Hepatic stellate cell (primary cell): ENCODE data around the gene PRRX2.

ENCODE experiments used
- DNase-seq: peaks from one replicate; pipeline ENCODE4 v3.0.0; 2011; ENCODE audit warnings: low spot score

The PRRX2 gene

DNA sequence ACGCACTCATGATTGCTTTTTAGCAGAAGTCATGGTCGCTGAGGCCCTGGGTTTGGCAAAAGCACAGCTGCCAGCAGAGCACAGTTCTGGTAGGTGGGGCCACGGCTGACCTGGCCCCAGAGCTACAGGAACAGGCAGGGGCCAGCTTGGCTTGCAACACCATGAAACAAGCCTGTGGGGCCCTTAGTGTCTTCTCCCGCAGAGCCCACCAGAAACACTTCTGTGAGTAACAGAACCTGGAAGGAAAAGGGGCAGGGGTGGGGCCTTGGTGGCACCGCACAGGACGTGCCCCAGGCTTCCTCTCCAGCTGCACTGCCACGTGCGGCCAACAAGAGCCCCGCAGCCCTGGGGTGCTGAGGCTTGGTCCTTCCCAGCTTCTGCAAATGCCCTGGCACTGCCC, 28.3 kb upstream of the PRRX2 start:
- DNase-seq = no peak

DNA sequence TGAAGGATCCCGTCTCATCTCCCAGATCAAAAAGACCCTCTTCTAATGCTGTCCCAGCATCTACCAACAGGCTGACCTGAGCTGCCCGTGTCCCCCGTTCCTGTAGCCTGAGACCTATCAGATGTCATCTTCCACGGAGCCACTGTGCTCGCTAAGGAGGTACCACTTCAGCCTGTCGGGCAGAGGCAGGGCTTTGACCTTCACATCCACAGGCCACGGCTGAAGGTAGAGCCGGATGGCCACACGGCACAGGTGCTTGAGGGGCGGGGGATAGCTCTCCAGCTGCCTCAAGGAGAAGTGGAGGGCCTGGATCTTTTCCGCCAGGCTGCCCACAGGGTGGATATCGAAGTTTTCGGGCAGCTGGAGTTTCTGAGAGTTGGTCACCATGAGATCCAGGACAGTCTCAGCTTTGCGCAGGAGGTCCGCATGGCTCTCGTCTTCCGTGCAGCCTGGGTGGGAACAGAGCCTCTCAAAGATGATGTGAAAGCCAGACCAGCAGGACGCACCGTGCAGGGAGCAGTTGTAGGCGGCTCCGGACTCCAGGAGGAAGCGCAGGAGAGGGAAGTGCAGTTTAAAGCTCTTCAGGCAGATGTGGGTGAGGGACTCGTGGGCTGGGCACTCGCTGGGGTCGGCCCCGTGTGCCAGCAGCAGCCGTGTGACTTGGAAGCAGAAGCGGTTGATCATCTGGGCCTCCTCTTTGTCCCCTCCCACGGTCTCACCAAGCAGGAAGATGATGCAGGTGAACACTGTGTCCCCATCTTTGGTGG, 27.6 kb upstream of the PRRX2 start:
- DNase-seq = no peak

DNA sequence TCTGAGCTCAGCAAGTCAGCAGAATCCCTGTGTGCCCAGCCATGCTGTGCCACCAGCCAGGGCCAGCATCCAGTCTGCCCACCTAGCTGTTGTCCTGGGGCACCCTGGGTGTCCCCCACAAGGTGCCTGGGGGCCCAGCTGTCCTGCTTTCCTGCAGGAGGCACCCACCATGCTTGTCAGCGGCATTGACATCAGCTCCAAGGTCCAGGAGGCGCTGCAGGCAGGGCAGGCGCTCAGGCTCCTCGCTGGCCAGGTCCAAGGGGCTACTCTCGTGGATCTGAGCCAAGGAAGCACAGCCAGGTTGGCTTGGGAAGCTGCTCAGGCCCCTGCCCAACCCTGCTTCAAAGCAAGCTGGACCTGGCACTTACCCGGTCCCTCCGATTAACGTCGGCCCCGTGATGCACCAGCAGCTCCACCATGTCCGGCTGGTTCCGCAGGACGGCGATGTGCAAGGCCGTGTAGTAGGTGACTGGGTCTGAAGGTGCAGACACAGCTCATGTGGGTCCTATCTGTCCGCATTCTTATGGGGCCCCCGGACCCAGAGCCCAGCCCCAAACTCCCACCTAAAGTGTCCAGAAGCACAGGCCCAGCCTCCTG, 26.3 kb upstream of the PRRX2 start:
- no peak for DNase-seq

DNA sequence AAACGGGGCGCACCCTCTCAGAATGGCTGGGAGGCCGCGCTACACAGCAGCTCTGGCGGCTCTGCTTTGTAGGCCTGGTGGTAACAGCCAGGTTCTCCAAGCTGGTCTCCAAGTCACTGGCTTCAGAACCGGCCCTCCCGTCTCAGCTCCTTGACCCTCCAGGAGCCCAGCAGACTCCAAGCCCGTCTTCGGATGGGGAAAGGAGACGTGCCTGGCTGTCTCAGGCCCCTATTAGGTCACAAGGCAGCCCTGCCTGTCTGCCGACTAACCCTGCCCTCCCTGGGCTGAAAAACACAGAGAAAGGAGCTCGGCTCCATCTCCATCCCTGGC, 25.7 kb upstream of the PRRX2 start:
- DNase-seq = no peak

DNA sequence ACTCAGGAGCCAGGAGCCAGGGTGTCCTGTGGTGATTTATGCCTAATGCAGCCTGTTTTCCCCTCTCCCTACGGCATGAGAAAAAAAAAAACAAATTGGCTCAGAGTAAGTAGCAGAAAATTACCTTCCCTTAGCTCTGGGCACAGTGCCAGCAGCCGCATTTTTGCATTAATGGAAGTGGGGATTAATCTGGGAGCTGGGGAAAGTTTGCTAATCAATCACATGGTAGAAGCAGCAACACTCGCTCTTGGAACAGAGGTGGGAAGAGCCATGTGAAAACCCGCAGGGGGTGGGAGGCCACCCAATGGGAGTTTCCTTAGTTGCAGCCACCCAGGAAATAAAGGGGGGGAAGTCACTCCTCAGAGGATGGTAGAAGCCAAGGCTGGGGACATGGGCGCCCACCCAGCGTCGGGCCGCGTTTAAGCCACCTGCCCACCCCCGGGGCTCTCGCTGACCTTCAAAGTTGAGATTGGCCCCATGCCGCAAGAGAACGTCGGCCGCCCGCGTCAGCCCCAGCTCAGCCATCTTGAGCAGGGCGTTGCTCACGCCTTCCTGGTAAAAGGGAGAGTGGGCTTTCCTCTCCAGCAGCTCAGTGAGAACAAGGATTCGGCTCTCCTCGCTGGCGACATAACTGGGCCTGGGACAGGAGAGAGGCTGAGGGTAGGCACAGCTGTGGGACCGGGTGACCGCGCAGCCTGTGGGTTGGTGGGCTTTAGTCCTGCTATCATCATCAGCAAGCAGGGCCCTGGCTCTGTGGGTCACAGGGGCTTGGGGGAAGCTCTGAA, 25.2 kb upstream of the PRRX2 start:
- no peak for DNase-seq

DNA sequence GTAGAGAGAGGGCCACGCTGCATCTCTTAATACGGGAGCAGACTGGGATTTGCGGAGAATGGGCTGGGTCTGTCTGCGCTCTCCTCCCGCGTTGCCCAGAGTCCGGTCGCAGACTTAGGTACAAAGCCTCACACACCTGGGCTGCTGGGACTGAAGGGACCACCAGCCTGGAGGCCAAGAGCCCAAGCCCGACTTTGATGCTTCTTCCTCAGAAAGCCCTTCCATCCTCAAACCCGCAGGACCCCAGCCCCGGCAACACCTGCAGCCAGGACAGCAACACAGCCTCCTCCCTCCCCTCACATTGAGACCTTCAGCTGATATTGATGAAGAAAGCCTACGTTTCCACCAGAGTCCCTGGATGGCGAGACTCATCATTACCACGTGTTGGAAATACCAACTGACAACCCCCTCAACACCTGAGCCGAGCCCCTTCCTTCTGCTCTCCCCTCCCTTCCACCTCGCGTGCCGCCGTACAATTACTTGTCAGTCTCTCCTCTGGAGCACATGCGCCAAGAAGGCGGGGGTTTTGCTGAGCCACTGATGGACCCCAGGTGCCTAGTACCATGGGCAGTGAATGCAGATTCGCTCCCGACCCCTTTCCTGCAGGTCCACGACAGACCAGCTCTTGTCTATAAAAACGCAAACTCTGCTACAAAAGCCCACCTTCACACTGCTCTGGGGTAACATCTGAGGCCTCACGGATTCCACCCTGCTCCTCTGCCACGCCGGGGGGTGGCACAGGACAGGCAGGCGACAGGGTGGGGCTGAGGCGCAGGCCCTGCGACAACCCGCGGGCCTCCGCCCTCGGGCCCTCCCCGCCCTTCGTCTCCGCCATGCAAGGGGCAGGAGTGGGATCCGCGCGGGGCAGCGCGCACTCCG, 24.3 kb upstream of the PRRX2 start:
- DNase-seq = no peak

DNA sequence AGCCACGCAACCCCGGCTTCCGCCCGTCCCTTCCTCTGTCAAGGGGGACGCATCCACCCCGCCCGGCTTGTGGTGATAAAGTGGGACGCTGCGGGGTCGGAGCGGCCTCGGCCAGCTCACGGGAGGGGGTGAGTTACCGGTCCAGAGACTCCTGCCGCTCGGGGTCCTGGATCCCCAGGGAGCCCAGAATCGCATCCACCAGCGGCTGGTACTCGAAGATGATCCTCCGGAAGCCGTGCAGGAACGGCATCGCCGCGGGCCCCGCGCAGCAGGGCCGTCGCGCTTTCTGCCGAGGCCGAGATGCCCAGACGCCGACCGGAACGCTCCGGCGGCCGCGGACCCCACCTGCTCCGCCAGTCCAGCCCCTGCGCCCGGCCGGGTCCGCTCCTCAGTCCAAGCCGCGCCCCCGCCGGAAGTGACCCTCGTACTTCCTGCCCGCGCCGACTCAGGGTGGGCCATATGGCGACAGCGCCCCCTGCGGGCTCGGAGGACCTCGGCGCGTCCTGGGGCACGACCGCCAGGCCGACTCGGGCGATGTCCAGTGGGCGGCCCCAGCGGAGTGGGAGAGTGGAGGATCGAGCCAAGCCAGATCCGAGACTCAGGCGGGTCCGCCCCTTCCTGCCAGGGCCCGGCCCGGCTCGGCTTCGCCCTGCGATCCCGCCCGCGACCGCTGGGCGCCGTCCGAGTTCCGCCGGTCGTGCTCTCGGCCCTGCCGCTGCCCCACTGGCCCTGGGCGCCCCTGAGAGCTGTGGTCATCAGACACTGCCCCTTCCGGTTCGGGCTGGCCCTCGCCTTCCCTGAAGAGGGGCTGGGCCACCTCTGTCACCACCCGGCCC, 23.5 kb upstream of the PRRX2 start, which contains the start of gene ASB6:
TSS of gene ASB6 (minus strand) at position 402 of the 836 bp plus-strand sequence. CDS start at position 250, 152 bp downstream.
- peak; percentile 100 for DNase-seq

DNA sequence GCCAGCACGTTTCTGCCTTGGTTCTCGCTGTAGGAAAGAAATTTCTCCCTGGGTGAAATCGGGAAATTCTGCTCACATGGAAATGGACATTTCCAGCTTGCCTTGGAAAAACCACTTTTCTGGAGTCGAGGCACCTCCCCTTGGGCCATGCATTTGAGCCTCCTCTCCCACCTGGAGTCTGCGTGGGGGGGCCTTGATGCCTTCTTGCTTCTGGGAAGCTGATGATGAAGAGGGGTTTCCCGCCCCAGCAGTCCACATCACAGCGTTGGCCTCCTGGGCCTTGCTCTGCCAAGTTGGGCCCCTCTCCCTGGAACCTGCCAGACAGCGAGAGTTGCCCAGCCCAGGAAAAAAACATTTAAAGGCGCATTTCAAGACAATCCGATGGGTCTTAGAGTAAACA, 21.7 kb upstream of the PRRX2 start:
- no peak for DNase-seq

DNA sequence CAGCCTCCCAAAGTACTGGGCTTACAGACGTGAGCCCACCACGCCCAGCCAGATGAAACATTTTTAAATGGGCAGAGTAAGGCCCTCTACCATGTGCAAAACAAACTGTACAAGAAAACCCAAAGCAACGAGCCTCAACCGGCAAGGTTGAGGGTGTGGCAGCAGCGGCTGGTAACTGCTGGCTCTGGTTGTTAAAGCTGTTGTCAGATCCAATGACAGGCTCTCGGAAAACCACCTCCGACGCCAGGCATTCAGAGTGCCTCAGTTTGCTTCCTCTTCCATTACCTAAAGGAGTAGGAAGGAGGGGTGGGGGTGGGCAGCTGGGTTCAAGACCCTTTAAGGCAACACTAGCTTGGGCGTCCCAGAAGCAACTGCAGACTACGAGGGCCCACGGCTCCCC, 21.1 kb upstream of the PRRX2 start:
- DNase-seq = no peak

DNA sequence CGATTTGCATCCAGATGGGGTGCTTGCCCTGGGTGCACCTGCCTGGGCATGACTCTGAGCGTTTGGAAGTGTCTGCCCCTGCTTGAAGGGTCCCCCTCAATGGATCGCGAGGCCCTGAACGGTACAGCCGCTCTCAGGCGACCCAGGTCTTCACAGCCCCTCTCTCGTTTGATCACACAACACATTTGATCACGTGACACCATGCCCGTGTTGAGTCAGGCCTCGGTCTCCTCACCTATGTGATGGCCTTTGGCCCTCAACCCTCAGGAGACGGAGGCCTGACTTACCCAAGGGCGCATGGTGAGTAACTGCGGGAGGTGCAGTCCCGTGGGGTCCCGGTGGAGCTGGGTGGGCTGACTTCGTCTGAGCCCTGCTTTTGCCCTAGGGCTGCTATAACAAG, 20.5 kb upstream of the PRRX2 start:
- no peak for DNase-seq

DNA sequence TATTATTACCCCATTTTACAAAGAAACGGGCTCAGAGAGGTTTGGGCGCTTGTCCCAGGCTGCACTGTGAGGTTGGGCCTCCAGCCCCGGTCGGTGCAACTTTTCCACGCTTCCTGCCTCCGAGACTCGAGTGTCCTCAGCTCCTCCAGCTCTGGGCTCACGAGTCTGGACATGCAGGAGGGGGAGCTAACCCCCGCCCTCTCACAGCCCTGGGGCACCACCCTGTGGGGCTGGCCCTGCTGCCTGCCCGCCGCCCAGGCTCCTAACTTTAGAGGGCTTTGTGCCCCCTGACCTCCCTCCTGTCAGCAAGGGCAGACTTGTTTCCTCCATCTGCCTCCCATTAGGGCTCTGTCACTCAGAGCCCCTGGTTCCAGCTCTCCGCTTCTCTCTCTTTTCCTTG, 19.2 kb upstream of the PRRX2 start:
- no peak for DNase-seq

DNA sequence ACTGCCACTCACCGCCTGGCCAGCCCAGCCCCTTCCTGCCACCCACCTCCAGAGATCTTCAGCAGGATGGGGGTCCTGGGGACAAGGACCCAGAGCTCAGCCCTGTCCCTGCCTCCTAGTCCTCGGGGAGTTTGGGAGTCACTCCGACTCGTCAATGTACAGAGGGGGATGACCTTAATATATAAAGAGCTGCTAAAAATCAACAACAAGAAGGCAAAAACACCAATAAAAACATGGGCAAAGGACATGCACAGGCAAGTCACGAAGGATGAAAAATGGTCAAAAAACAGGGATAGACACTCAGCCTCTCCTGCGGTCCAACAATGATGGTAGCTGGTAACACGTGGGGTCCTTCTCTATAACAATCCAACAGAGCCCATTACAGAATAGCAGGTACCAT, 18.8 kb upstream of the PRRX2 start:
- no peak for DNase-seq

DNA sequence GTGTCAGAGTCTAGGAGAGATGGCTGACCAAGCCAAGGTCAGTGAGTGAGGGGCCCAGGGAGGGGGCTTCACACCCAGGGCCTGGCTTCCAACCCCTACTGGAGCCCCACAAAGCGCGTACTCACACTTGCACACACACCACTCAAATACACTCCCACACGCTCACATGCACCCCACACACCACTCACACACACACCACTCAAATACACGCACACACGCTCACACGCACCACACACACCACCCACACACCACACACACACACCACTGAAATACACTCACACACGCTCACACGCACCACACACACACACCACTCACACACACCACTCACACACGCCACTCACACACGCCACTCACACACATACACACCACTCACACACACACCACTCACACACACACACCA, 17.8 kb upstream of the PRRX2 start:
- no peak for DNase-seq

DNA sequence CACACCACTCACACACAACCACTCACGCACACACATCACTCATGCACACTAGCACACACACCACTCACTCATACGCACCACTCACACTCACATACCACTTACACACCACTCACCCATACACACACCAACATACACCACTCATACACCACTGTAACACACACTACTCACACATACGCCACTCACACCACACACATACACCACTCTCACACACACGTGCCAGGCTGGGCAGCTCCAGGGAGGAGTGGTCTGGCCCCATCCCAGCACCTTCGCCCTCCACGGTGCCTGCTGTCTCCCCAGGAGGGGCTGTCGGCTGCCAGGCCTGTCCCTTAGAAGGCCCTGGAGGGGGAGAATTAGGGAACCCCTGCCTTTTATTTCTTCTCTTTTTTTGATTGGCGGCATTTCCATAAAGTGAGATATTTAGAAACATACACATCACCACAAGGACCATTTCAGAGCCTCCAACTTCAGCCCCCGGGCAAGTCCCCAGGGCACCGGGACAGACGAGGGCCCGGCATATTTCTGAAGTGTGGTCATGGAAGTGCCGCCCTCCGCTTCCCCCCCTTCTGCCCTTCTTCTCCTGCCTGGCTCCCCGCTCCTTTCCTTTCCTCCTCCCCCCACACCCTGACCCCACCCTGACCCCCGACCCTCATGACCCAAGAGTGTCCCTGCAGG, 17.2 kb upstream of the PRRX2 start:
- DNase-seq = no peak

DNA sequence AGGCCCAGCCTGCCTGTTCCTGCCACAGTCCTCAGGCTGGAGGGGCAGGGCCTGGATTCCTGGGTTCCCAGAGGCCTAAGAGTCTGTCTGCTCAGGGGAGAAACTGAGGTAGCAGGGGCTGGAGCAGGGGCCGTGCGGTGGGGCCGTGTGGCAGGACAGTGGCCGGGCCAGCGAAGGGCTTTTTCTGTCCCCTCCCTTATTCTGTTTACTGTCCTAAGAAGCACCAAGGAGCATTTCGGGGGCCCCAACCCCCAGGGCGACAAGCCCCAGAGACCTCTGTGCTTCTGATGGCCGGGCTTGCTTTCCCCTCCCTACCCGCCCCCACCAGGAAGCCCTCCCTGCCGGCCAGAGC, 16.7 kb upstream of the PRRX2 start:
- no peak for DNase-seq

DNA sequence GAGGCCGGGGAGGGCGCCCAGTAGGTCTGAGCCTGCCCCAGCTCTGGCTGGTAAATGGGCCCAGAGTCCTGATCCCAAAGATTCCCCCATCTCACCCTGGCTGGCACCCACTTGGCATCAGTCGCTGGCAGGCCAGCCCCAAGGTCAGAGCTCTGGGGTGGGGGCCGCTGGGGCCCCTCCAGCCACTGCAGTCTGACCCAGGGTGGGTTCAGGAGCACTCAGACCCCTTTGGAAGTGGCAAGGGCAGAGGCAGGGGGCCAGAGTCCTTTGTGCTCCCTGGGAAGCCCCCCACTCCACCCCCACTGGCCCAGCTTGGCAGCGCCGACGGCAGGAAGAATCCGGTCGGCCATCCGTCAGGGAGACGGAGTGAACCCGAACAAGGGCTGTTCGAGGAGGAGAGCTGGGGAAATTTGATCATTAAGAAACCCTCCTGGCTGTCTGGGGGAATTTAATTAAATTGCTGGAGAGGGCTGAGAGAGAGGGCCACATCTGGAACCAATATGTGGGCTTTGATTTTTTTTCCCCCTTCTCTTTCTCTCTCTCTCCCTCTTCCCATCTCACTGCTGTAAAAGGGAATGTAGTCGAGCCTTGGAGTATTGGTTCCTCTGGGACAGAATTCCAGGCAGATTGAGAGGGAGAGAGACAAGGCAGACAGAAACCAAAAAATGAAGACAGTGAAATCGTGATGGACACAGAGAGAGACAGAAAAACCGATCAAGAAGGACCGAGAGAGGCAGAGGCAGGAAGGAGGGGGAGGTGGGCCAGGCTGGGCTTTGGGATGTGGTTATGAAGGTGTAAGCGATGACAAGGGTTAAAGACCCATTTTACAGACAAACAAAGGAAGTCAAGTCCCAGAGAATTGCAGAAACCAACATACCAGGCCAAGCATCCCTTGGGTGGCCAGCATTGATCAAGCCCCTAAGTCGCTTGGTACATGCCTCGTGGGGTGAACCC, 15.4 kb upstream of the PRRX2 start:
- no peak for DNase-seq

DNA sequence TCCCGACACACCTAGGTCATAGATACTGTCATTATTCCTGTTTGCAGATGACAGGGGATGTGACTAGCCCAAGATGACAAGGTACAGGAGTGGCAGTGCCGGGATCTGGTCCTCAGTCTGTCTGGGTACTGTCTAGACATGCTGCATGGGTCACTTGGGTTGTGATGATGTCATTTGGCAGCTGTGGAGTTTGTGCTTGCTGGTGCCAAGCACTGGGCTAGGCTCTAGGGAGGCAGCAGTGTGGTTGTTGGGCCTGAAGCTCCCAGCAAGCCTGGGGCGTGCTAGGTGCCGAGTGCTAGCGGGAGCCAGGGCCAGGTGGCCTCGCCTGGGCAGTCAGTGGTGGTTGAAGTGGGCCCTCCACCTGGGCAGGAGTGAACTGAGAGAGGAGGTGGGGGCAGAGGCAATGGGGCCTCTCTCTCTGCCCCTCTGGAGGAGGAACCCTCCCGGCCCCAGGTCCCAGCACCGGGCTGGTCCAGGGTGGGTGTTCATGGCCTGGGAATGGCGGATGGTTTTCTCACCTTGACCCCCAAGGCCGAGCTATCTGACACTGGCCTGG, 14.7 kb upstream of the PRRX2 start:
- no peak for DNase-seq

DNA sequence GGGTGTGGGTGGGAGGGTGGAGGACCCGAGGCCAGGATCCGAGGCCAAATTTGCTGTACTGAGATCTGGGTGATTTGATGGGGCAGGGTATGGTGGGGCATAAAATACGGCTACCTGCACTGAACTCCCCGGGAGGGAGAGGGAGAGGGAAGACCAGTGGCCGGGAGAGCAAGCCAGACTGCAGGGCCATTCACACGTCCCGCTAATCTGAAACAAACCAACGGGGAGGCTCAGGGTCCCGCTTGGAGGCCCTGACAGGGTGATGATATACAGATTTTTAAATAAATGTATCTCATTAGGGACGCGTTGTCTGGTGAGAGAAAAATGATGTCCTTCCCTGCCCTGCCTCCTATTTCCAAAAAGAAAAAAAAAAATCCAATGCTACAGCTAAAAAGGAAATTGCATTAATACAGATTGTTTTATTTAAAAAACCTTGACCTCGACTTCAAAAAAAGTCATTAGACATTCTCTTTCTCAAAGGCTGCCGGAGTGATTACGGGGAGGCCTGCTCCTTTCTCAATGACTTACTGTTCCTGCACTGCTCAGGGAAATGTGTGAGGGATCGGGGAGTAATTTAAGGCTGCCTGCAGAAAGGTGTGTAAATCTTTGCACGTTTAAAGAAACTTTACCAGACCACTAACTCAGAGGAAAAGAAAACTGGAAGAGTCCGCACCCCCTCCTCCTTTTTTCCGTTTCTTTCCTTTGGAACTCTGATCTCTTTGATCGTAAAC, 11.5 kb upstream of the PRRX2 start:
- no peak for DNase-seq

DNA sequence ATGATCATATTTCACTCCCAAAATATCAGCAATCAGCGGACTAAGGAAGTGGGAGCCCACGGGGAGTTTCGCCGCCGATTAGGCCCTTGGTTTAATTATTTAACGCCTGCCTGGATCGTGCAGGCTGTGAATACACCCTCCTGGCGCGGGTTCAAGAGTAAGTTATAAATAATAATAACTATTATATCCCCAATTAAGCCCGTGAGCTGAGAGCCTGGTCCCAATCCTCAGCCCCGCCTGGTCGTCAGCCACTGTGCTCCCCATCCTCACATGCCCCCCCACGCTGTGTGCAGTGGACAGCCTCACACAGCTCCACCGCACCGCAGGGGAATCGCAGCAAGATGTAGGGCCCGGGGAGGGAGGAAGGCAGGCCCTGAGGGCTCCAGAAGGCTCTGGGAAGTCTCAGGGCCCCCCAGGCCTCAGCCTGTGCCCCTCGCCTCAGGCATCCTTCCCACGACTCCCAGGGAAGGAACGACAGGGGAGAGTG, 10.8 kb upstream of the PRRX2 start:
- no peak for DNase-seq
